ENCODE results near the gene PRTN3.

The PRTN3 gene

GRCh38 chr19:868458-869244, 27.9 kb downstream of the PRTN3 start:
- no peak overlapping the region for H3K27ac ChIP-seq
- TF ChIP-seq CTCF (conservative IDR thresholded peaks at IDR 0.05) = no peak

GRCh38 chr19:869245-870177, 28.7 kb downstream of the PRTN3 start:
- no peak overlapping the region for H3K27ac ChIP-seq
- no peak for TF ChIP-seq CTCF (conservative IDR thresholded peaks at IDR 0.05)

GRCh38 chr19:870314-870713, 29.5 kb downstream of the PRTN3 start:
- TF ChIP-seq CTCF (conservative IDR thresholded peaks at IDR 0.05) = no peak
- H3K27ac ChIP-seq = no peak overlapping the region

- no peak overlapping the region for H3K27ac ChIP-seq
- no peak for TF ChIP-seq CTCF (conservative IDR thresholded peaks at IDR 0.05)
Measured at GRCh38 chr19:870963-871401, 30.2 kb downstream of the PRTN3 start.

- TF ChIP-seq CTCF (conservative IDR thresholded peaks at IDR 0.05) = no peak
- no peak overlapping the region for H3K27ac ChIP-seq
Measured at GRCh38 chr19:871446-872265, 30.9 kb downstream of the PRTN3 start.

- no peak overlapping the region for H3K27ac ChIP-seq
- TF ChIP-seq CTCF (conservative IDR thresholded peaks at IDR 0.05) = no peak
Measured at GRCh38 chr19:872266-872951, 31.6 kb downstream of the PRTN3 start.
